HepG2 (cell line): ENCODE results near the gene CDT1. TPM values are rescaled to one million over a fixed set of nuclear protein-coding genes. Genes with fewer than 3 reads are reported as not detected.

Experiments used
- DR1 ChIP-seq: sonication (generic); formaldehyde crosslinking; IDR thresholded peaks from 2 replicates; pipeline ENCODE4 v1.8.0; 2021; ENCODE audit warnings: mild to moderate bottlenecking, missing genetic modification reagents, inconsistent platforms
- HIVEP1 ChIP-seq: sonication (generic); formaldehyde crosslinking; IDR thresholded peaks from 2 replicates; pipeline ENCODE4 v1.4.0; 2020; ENCODE audit warnings: mild to moderate bottlenecking, missing genetic modification reagents
- NONO ChIP-seq, 2 experiments: fragments of 450-650 bp in 1 of 2; sonication (generic) in 1 of 2; formaldehyde crosslinking in 1 of 2; IDR thresholded peaks in 1 of 2; conservative IDR thresholded peaks in 1 of 2; 2 replicates each; pipeline versions ENCODE4 v1.6.1 to v1.8.0; 2017 to 2022; ENCODE audit warnings: mild to moderate bottlenecking in 1 of 2, missing genetic modification reagents in 1 of 2, moderate library complexity in 1 of 2
- POLR2AphosphoS5 ChIP-seq: IDR thresholded peaks from 2 replicates; pipeline ENCODE4 v1.6.1; 2012; ENCODE audit warnings: low read depth, low read length
- ZFP36L1 ChIP-seq: sonication (generic); formaldehyde crosslinking; IDR thresholded peaks from 2 replicates; pipeline ENCODE4 v1.8.0; 2022; ENCODE audit warnings: mild to moderate bottlenecking, missing genetic modification reagents, moderate library complexity
- ZNF432 ChIP-seq: sonication (generic); formaldehyde crosslinking; IDR thresholded peaks from 2 replicates; pipeline ENCODE4 v1.5.0; 2020; ENCODE audit warnings: missing genetic modification reagents, mild to moderate bottlenecking, borderline replicate concordance
- ZNF512 ChIP-seq: sonication (generic); formaldehyde crosslinking; IDR thresholded peaks from 2 replicates; pipeline ENCODE4 v1.4.0; 2020; ENCODE audit warnings: mild to moderate bottlenecking, missing genetic modification reagents
- ZNF792 ChIP-seq: IDR thresholded peaks from 2 replicates; pipeline ENCODE4 v1.6.1; 2016
- ZNF878 ChIP-seq: sonication (generic); formaldehyde crosslinking; IDR thresholded peaks from 2 replicates; pipeline ENCODE4 v1.8.1; 2023; ENCODE audit warnings: mild to moderate bottlenecking, missing genetic modification reagents, moderate library complexity
- ZSCAN22 ChIP-seq: sonication (generic); formaldehyde crosslinking; IDR thresholded peaks from 2 replicates; pipeline ENCODE4 v1.4.0; 2020; ENCODE audit warnings: mild to moderate bottlenecking, missing genetic modification reagents
- ZSCAN31 ChIP-seq: sonication (generic); formaldehyde crosslinking; IDR thresholded peaks from 2 replicates; pipeline ENCODE4 v1.5.0; 2020; ENCODE audit warnings: low read depth, mild to moderate bottlenecking, missing genetic modification reagents
- polyA plus RNA-seq, 8 experiments: library from polyadenylated mRNA; depleted of rRNA in 3 of 8; stranded (reverse) in 7 of 8; unstranded in 1 of 8; fragments of >200 nt; fragmentation: Illumina TruSeq in 4 of 8; extraction: Trizol in 4 of 8; gene quantifications; 2 replicates each; pipeline versions ENCODE4 v1.2.1 to v1.2.3, GENCODE V29; 2011 to 2016; ENCODE audit warnings: low read depth in 4 of 8, missing spikeins in 1 of 8, mixed read lengths in 1 of 8; ENCODE audit not compliant: insufficient read depth in 1 of 8
- total RNA-seq, 5 experiments: library from RNA; depleted of rRNA; stranded (reverse); fragments of >200 nt; fragmentation: Illumina TruSeq; extraction: Trizol; gene quantifications; 2 replicates each; pipeline ENCODE4 v1.2.3, GENCODE V29; 2016; ENCODE audit warnings: low read depth in 1 of 5
- TF ChIP-seq, protein P1 (sequence below): IDR thresholded peaks from 2 replicates; pipeline ENCODE4 v1.4.0; 2020; ENCODE audit warnings: mild to moderate bottlenecking, missing genetic modification reagents
- TF ChIP-seq, protein P2 (sequence below), 2 experiments: sonication (generic) in 1 of 2; formaldehyde crosslinking in 1 of 2; IDR thresholded peaks; 2 replicates each; pipeline versions ENCODE4 v1.4.0 to v1.6.1; 2016 to 2020; ENCODE audit warnings: borderline replicate concordance in 1 of 2, low read depth in 1 of 2, mild to moderate bottlenecking in 1 of 2, missing genetic modification reagents in 1 of 2
- TF ChIP-seq, protein P3 (sequence below): sonication (generic); formaldehyde crosslinking; IDR thresholded peaks from 2 replicates; pipeline ENCODE4 v1.8.1; 2022; ENCODE audit warnings: low read depth, mild to moderate bottlenecking, missing genetic modification reagents

The CDT1 gene
- total and polyA plus RNA-seq, 2 of the 13 experiments (the other 11 are each of a cell fraction or from before 2014, with no cell fraction given) = 23.1 to 23.8 TPM

DNA sequence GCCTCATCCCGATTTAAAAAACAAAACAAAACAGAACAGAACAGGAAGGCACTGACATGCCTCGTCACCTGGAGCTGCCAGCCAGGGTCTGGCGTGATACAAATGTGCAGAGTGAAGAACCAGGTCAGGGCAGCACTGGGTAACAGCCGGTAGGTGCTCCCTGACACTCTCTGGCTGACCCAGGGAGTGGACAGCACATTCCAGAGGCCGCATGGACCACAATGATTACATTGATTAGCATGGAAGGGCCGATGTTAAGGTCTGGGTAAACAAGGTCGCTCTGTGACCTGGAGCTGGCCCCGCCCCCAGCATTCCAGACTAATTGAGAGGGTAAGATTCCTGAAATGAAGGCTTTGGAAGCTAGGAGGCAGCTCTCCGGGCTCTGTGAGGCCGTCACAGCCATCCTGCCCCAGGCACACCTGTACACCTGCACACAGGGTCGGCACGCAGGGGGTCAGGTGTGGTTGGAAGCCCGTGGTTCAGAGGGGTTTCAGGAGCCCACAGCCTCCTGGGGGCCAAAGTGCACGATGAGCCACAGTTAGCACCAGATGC is 40.0 kb upstream of the CDT1 start (continued):
- TF ChIP-seq, protein P1, sequence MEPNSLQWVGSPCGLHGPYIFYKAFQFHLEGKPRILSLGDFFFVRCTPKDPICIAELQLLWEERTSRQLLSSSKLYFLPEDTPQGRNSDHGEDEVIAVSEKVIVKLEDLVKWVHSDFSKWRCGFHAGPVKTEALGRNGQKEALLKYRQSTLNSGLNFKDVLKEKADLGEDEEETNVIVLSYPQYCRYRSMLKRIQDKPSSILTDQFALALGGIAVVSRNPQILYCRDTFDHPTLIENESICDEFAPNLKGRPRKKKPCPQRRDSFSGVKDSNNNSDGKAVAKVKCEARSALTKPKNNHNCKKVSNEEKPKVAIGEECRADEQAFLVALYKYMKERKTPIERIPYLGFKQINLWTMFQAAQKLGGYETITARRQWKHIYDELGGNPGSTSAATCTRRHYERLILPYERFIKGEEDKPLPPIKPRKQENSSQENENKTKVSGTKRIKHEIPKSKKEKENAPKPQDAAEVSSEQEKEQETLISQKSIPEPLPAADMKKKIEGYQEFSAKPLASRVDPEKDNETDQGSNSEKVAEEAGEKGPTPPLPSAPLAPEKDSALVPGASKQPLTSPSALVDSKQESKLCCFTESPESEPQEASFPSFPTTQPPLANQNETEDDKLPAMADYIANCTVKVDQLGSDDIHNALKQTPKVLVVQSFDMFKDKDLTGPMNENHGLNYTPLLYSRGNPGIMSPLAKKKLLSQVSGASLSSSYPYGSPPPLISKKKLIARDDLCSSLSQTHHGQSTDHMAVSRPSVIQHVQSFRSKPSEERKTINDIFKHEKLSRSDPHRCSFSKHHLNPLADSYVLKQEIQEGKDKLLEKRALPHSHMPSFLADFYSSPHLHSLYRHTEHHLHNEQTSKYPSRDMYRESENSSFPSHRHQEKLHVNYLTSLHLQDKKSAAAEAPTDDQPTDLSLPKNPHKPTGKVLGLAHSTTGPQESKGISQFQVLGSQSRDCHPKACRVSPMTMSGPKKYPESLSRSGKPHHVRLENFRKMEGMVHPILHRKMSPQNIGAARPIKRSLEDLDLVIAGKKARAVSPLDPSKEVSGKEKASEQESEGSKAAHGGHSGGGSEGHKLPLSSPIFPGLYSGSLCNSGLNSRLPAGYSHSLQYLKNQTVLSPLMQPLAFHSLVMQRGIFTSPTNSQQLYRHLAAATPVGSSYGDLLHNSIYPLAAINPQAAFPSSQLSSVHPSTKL (CRISPR knock-in tag) = peak; percentile 81
- TF ChIP-seq HIVEP1 (CRISPR knock-in tag) (peak; percentile 24; the same call in 1 of the 2 replicates), ZNF878 (CRISPR knock-in tag) (peak; percentile 55; the same call in 1 of the 2 replicates), ZNF512 (CRISPR knock-in tag) (no peak), ZSCAN22 (no peak), POLR2AphosphoS5 (no peak), ZSCAN31 (CRISPR knock-in tag) (no peak; the same call in 1 of the 2 replicates), NONO (IDR thresholded peaks at IDR 0.05) (no peak), NONO (CRISPR knock-in tag; conservative IDR thresholded peaks at IDR 0.05) (peak; percentile 92), ZNF792 (peak; percentile 94), ZFP36L1 (CRISPR knock-in tag) (no peak), ZNF432 (CRISPR knock-in tag) (no peak), DR1 (CRISPR knock-in tag) (no peak)
- TF ChIP-seq, protein P2, sequence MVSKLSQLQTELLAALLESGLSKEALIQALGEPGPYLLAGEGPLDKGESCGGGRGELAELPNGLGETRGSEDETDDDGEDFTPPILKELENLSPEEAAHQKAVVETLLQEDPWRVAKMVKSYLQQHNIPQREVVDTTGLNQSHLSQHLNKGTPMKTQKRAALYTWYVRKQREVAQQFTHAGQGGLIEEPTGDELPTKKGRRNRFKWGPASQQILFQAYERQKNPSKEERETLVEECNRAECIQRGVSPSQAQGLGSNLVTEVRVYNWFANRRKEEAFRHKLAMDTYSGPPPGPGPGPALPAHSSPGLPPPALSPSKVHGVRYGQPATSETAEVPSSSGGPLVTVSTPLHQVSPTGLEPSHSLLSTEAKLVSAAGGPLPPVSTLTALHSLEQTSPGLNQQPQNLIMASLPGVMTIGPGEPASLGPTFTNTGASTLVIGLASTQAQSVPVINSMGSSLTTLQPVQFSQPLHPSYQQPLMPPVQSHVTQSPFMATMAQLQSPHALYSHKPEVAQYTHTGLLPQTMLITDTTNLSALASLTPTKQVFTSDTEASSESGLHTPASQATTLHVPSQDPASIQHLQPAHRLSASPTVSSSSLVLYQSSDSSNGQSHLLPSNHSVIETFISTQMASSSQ (IDR thresholded peaks at IDR 0.05; ENCODE audit: low read depth) = no peak; the same call in 1 of the 2 replicates
- TF ChIP-seq, protein P2 (CRISPR knock-in tag; IDR thresholded peaks at IDR 0.05; ENCODE audit: borderline replicate concordance) = no peak; the same call in 1 of the 2 replicates
- TF ChIP-seq, protein P3, sequence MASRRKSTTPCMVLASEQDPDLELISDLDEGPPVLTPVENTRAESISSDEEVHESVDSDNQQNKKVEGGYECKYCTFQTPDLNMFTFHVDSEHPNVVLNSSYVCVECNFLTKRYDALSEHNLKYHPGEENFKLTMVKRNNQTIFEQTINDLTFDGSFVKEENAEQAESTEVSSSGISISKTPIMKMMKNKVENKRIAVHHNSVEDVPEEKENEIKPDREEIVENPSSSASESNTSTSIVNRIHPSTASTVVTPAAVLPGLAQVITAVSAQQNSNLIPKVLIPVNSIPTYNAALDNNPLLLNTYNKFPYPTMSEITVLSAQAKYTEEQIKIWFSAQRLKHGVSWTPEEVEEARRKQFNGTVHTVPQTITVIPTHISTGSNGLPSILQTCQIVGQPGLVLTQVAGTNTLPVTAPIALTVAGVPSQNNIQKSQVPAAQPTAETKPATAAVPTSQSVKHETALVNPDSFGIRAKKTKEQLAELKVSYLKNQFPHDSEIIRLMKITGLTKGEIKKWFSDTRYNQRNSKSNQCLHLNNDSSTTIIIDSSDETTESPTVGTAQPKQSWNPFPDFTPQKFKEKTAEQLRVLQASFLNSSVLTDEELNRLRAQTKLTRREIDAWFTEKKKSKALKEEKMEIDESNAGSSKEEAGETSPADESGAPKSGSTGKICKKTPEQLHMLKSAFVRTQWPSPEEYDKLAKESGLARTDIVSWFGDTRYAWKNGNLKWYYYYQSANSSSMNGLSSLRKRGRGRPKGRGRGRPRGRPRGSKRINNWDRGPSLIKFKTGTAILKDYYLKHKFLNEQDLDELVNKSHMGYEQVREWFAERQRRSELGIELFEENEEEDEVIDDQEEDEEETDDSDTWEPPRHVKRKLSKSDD (CRISPR knock-in tag) = no peak
